Mucosa of rectum (tissue), 2 donors: ENCODE results near the gene PXMP4.

ENCODE experiments used
- H3K27ac ChIP-seq, 2 donors: one replicate each; pipeline ENCODE4 v1.7.0; 2013; ENCODE audit warnings: inconsistent platforms in 2 of 2, low read depth in 2 of 2, low read length in 2 of 2
- H3K27me3 ChIP-seq, 2 donors: one replicate each; pipeline ENCODE4 v1.7.0; 2013; ENCODE audit warnings: low read length in 2 of 2; ENCODE audit not compliant: control insufficient read depth in 2 of 2, insufficient read depth in 2 of 2
- H3K36me3 ChIP-seq, 2 donors: one replicate each; pipeline ENCODE4 v1.7.0; 2013; ENCODE audit warnings: low read length in 2 of 2; ENCODE audit not compliant: control insufficient read depth in 2 of 2, insufficient read depth in 2 of 2
- H3K4me1 ChIP-seq, 2 donors: one replicate each; pipeline ENCODE4 v1.7.0; 2013; ENCODE audit warnings: low read length in 2 of 2, mild to moderate bottlenecking in 1 of 2; ENCODE audit not compliant: control insufficient read depth in 2 of 2, insufficient read depth in 2 of 2
- H3K4me3 ChIP-seq, 2 donors: one replicate each; pipeline ENCODE4 v1.7.0; 2013; ENCODE audit warnings: low read length in 2 of 2
- H3K9ac ChIP-seq, 2 donors: one replicate each; pipeline ENCODE4 v1.7.0; 2013; ENCODE audit warnings: low read length in 2 of 2, low read depth in 1 of 2, mild to moderate bottlenecking in 1 of 2
- H3K9me3 ChIP-seq, 2 donors: one replicate each; pipeline ENCODE4 v1.7.0; 2013; ENCODE audit warnings: low read length in 2 of 2; ENCODE audit not compliant: control insufficient read depth in 2 of 2
- donor health status: healthy.
- donor health status: Normal muscosa, but diverticular disease.

The PXMP4 gene

DNA sequence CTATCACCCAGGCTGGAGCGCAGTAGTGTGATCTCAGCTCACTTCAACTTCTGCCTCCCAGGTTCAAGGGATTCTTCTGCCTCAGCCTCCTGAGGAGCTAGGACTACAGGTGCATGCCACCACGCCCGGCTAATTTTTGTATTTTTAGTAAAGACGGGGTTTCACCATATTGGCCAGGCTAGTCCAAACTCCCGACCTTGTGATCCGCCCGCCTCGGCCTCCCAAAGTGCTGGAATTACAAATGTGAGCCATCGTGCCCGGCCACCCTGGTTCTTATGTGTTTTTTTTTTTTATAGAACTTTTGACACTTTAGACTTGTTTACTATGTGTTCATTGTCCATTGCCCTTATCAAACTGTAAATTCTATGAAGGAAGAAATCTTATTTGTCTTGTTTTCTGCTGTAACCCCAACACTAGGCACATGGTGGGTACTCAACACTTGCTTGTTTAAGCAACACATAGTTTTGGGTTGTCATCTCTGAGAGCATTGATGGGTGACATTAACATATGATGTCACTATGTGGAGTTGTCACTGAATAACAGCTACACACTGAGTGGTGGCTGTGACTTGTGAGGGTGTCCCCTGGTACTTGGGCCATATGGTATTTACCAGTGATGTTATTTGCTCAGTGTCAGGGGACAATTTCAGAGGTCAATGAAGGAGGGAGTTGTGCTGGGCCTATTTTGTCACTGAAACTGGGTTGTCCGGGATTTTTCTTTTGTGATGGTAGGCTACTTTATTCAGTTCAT is 1.5 kb upstream of the PXMP4 start:
- Histone ChIP-seq H3K27me3 (no peaks in the 10 kb centered on the region), H3K36me3 (no peaks in the 10 kb centered on the region), H3K4me3 (no peak overlapping the region), H3K9ac (no peak overlapping the region), H3K9me3 (no peaks in the 10 kb centered on the region), H3K4me1 (peaks cover 11% of the 10 kb centered on the region in 2 donors), H3K27ac (no peak overlapping the region)

DNA sequence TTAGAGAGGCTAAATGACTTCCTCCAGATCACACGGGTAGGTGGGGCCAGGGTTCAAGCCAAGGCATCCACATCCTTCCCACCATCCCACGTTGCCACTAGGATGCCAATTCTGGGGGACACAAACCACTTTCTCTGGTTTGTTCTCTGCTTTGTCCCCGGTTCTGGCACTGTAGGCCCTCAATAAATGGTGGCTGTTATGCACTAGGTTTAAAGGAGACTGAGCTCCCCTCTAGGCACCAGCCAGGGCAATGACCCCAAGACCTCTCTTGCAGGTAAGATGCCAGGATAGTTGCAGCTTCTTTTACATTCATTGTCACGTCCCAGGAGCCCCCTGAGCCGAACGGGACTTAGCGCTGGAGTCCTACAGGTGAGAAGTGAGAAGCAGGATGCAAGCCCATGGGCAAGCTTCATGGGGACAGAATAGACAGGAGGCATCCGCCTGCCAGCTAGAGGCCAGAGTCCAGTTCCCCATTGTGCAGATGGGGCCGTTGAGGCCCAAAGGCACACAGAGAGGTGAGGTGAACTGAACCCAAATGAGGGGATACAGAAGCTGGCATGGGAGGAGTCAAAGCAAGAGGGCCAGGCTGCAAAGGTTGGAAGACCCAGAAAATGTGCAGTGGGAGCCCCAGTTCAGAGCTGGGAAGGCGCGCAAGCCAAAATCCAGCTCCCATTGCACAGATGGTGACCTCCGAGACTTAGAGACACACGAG is 677 bp downstream of the PXMP4 start:
- peak overlapping the region; percentile 63 to 85 for H3K27ac ChIP-seq
- H3K27me3 ChIP-seq, result no peaks in the 10 kb centered on the region
- peak overlapping the region; percentile 84 to 92 for H3K9ac ChIP-seq
- H3K4me3 ChIP-seq, result peak overlapping the region; percentile 91 to 97
- H3K4me1 ChIP-seq, result peaks cover 11% of the 10 kb centered on the region in 2 donors
- no peaks in the 10 kb centered on the region for H3K9me3 ChIP-seq
- H3K36me3 ChIP-seq, result no peaks in the 10 kb centered on the region

DNA sequence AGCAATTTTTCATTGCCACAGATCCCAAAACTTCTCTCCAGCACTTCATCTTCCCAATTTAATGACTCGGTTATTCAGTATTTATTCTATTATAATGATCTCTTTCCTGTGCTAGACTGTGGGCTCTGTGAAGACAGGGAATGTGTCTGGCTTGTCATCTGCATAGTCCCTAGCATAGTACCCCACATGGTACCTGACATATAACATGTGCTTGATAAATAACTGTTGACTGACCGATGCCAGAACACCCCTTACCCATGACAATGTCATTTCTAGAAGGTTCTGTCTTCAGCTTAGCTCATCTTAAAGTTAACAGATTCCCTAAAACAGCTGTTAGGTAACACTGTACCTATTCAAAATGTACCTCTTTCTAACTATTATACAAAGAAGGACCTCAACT is 3.6 kb downstream of the PXMP4 start:
- H3K27ac ChIP-seq, result no peak overlapping the region

DNA sequence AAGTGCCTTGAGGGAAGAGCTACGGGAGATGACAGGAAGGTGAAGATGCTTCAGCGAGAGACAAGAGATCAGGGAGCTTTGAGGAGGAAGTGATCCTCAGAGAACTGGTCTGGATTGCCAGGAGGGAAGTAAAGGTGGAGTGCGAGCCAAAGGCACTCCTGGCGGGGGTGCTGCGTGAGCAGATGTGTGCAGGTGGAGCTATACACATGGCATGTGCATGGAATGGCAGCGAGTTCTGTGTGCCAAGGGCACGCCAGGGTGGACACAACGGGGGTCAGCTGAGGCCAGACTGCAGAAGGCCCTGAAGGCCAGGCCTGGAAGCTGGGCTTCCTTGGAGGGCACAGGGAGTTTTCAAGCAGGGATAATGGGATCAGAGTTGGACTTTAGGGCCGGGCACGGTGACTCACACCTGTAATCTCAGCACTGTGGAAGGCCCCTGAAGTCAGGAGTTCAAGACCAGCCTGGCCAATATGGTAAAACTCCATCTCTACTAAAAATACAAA is 6.2 kb downstream of the PXMP4 start:
- Histone ChIP-seq H3K4me3 (no peak overlapping the region), H3K9me3 (no peaks in the 10 kb centered on the region), H3K9ac (no peak overlapping the region), H3K27me3 (no peaks in the 10 kb centered on the region), H3K4me1 (no peaks in the 10 kb centered on the region), H3K27ac (no peak overlapping the region), H3K36me3 (peaks cover 12 to 20% of the 10 kb centered on the region in 2 donors)

More for the DNA sequence above, 3.6 kb downstream of the PXMP4 start:
- Histone ChIP-seq H3K27me3 (no peaks in the 10 kb centered on the region), H3K4me3 (no peak overlapping the region), H3K36me3 (peaks cover 12 to 18% of the 10 kb centered on the region in 2 donors), H3K9ac (no peak overlapping the region), H3K9me3 (no peaks in the 10 kb centered on the region), H3K4me1 (peaks cover 11% of the 10 kb centered on the region in 2 donors)

DNA sequence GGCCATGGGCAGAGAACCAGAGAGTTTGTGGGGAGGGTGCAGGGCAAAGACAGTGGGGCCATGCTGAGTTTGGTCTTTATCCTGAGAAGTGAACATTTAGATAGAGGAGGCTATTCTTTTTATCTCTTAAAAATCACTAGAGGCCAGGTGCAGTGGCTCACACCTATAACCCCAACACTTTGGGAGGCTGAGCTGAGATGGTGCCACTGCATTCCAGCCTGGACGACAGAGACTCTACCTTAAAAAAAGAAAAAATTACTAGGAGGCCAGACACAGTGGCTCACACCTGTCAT is 8.7 kb downstream of the PXMP4 start:
- Histone ChIP-seq H3K27me3 (no peaks in the 10 kb centered on the region), H3K4me3 (no peak overlapping the region), H3K9ac (no peak overlapping the region), H3K27ac (no peak overlapping the region), H3K9me3 (no peaks in the 10 kb centered on the region), H3K36me3 (peaks cover 17 to 30% of the 10 kb centered on the region in 2 donors), H3K4me1 (no peaks in the 10 kb centered on the region)

DNA sequence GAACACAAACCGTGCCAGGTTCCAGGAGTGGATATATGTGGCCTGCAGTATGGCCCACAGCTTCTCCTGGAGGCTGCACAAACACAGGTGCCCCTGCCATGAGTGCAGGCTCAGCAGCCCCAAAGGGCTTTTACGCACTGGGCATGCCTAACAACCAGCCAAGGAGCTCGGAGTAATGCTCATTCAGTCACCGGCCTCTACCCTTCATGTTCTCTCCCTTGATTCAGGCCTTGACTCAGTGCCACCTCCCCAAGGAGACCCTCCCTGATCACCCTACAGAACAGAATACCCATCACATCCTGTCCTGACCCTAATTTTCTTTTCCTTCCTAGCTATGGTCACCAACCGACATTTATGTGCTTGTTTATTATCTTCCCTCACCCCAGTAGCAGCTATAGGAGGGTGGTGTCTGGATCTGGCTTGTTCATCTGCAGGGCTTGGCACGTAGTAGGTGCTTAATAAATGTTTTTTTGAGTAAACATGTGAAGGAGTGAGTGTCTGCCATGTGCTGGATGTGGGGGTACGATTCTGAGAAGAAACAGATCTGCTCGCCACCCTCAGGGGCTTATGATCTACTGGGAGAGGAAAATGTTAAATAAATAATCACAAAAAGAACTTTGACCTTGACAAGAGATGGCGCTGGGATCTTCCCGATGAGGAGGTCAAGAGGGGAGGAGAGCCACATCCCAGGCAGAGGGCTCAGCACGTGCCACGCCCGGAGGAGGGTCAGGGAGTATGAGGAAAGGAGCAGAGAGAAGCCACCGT is 9.2 kb downstream of the PXMP4 start:
- H3K9ac ChIP-seq, result no peak overlapping the region
- H3K27me3 ChIP-seq, result no peaks in the 10 kb centered on the region
- no peaks in the 10 kb centered on the region for H3K4me1 ChIP-seq
- H3K27ac ChIP-seq, result no peak overlapping the region
- H3K4me3 ChIP-seq, result no peak overlapping the region
- no peaks in the 10 kb centered on the region for H3K9me3 ChIP-seq
- peaks cover 19 to 31% of the 10 kb centered on the region in 2 donors for H3K36me3 ChIP-seq

DNA sequence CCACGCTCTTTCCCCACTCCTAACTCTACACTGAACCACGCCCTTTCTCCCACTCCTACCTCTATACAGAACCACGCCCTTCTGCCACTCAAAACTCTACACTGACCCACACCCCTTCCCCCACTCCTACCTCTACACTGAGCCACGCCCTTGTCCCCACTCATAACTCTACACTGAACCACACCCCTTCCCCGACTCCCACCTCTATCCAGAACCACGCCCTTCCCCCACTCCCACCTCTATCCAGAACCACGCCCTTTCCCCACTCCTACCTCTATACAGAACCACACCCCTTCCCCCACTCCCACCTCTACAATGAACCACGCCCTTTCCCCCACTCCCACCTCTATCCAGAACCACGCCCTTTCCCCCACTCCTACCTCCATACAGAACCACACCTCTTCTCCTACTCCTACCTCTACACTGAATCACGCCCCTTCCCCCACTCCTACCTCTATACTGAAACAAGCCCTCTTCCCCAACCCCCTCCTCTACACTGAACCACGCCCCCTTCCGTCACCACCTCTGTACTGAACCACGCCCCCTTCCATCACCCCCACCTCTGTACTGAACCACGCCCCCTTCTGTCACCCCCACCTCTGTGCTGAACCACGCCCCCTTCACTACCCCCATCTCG is 10.1 kb downstream of the PXMP4 start:
- peaks cover 19 to 31% of the 10 kb centered on the region in 2 donors for H3K36me3 ChIP-seq
- no peaks in the 10 kb centered on the region for H3K9me3 ChIP-seq
- H3K4me3 ChIP-seq, result no peak overlapping the region
- H3K9ac ChIP-seq, result no peak overlapping the region
- no peaks in the 10 kb centered on the region for H3K27me3 ChIP-seq
- H3K4me1 ChIP-seq, result no peaks in the 10 kb centered on the region
- H3K27ac ChIP-seq, result no peak overlapping the region

DNA sequence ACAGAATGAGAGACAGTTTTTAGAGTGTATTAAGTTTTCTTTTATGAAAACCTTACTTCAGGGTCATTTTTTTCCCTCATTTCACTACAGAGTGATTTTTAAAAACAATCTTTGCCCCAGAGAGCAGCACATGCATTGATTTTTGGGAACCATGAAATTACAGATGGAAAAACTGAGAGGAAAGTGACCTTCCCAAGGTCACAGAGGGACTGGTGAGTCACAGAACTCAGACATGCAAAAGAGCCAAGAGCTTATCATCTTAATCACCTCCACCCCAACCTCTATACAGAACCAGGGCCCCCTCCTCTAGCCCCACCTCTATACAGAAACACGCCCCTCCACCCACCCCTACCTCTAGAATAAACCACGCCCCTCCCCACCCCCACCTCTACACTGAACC is 10.7 kb downstream of the PXMP4 start:
- H3K36me3 ChIP-seq, result peaks cover 19 to 31% of the 10 kb centered on the region in 2 donors
- H3K9ac ChIP-seq, result no peak overlapping the region
- no peak overlapping the region for H3K27ac ChIP-seq
- no peak overlapping the region for H3K4me3 ChIP-seq
- no peaks in the 10 kb centered on the region for H3K4me1 ChIP-seq
- no peaks in the 10 kb centered on the region for H3K9me3 ChIP-seq
- H3K27me3 ChIP-seq, result no peaks in the 10 kb centered on the region

DNA sequence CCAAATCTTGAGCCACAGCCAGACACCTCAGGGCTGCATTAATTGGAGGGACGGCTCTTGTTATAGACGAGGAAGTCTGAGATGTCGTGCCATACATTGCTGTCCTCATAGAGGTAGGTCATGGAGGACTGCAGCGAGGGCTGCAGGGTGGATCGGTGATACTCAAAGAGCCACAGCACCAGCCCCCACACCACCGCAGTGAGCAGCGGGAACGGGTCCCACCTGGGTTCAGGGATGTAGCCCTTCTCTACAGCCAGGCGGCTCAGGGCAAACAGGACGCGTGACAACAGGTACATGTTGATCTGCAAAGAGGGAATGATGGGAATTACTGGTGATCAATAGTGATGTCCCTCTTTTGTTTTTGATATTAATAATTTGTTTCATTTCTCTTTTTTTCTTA is 12.4 kb downstream of the PXMP4 start:
- Histone ChIP-seq H3K9ac (no peak overlapping the region), H3K9me3 (no peaks in the 10 kb centered on the region), H3K4me3 (no peak overlapping the region), H3K27ac (no peak overlapping the region), H3K4me1 (no peaks in the 10 kb centered on the region), H3K27me3 (no peaks in the 10 kb centered on the region), H3K36me3 (peaks cover 7 to 18% of the 10 kb centered on the region in 2 donors)
